Effector memory CD8-positive, alpha-beta T cell (primary cell): ENCODE data around the gene ELAVL1.

Source experiments
- ATAC-seq: fragments of 150-1000 bp; cut with Tn5 transposase; replicated peaks from 2 replicates; pipeline ENCODE4 v1.10.0; 2021; ENCODE audit warnings: mild to moderate bottlenecking, moderate library complexity
- DNase-seq, 3 experiments: peaks; one replicate each; pipeline ENCODE4 v3.0.0; 2021
- H3K27ac Mint-ChIP-seq, 2 donors: one replicate each; pipeline ENCODE4 v1.8.0; 2022; ENCODE audit warnings: mild to moderate bottlenecking in 2 of 2, mixed read lengths in 2 of 2, moderate library complexity in 2 of 2
- H3K27me3 Mint-ChIP-seq, 2 donors: one replicate each; pipeline ENCODE4 v1.8.0; 2022; ENCODE audit warnings: mixed read lengths in 2 of 2
- H3K36me3 Mint-ChIP-seq: one replicate; pipeline ENCODE4 v1.8.0; 2022; ENCODE audit warnings: mild to moderate bottlenecking, moderate library complexity, mixed read lengths; ENCODE audit not compliant: insufficient read depth
- H3K4me1 Mint-ChIP-seq, 2 donors: one replicate each; pipeline ENCODE4 v1.8.0; 2022; ENCODE audit warnings: low read depth in 2 of 2, mixed read lengths in 2 of 2
- H3K4me3 Mint-ChIP-seq, 2 donors: one replicate each; pipeline ENCODE4 v1.8.0; 2022; ENCODE audit warnings: mild to moderate bottlenecking in 2 of 2, mixed read lengths in 2 of 2, moderate library complexity in 2 of 2
- H3K9me3 Mint-ChIP-seq, 2 donors: one replicate each; pipeline ENCODE4 v1.8.0; 2022; ENCODE audit warnings: mixed read lengths in 2 of 2

Gene ELAVL1

DNA sequence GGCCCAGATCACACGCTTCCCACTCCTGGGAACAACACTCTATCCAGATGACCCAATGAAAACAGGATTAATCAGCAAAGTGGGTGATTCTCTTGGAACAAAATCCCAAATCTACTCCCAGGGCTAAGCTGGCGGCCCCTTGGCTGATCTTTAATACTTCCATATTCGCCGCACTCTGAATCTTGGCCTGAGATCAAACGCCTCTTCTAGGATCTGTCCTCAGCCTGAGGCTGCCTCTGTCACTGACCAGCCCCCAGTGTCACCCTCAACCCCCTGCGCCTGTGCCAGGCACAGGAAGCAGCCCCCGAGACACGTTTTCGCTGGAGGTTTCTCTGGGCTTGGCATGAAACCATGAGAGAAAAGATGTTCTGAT lies 77.1 kb downstream of the ELAVL1 start:
- H3K4me1 Mint-ChIP-seq, result peaks cover 14 to 16% of the 10 kb centered on the region in 2 donors
- no peak for ATAC-seq
- H3K27ac Mint-ChIP-seq, result peak overlapping the region; percentile 56 to 92
- H3K9me3 Mint-ChIP-seq, result no peaks in the 10 kb centered on the region
- no peak for DNase-seq
- H3K4me3 Mint-ChIP-seq, result peak overlapping the region in 1 of 2 donors; percentile 17
- peaks cover 58% of the 10 kb centered on the region for H3K36me3 Mint-ChIP-seq
- no peaks in the 10 kb centered on the region for H3K27me3 Mint-ChIP-seq

GRCh38 chr19:7927605-7928333 lies 77.7 kb downstream of the ELAVL1 start:
- peaks cover 17 to 19% of the 10 kb centered on the region in 2 donors for H3K4me1 Mint-ChIP-seq
- H3K9me3 Mint-ChIP-seq, result no peaks in the 10 kb centered on the region
- ATAC-seq, result no peak
- DNase-seq, result no peak
- peak overlapping the region in 1 of 2 donors; percentile 21 for H3K4me3 Mint-ChIP-seq
- peak overlapping the region; percentile 56 to 92 for H3K27ac Mint-ChIP-seq
- peaks cover 60% of the 10 kb centered on the region for H3K36me3 Mint-ChIP-seq
- H3K27me3 Mint-ChIP-seq, result no peaks in the 10 kb centered on the region

- Mint-ChIP-seq H3K4me3 (peak overlapping the region; percentile 69 to 72), H3K27me3 (no peaks in the 10 kb centered on the region), H3K36me3 (peaks cover 52% of the 10 kb centered on the region), H3K27ac (peak overlapping the region; percentile 79 to 92), H3K4me1 (peaks cover 17 to 23% of the 10 kb centered on the region in 2 donors), H3K9me3 (no peaks in the 10 kb centered on the region)
- no peak for ATAC-seq
- no peak for DNase-seq
These were observed 78.5 kb downstream of the ELAVL1 start for GRCh38 chr19:7926727-7927604.

GRCh38 chr19:7926021-7926726 lies 79.3 kb downstream of the ELAVL1 start, which contains the start of gene CTXN1:
TSS of gene CTXN1 (minus strand) at chr19:7926135. CDS start at chr19:7925538, 597 bp downstream.
- H3K36me3 Mint-ChIP-seq, result peaks cover 52% of the 10 kb centered on the region
- peak within 1 kb of the TSS; percentile 60 to 79 for H3K27ac Mint-ChIP-seq
- peak; percentile 74 to 81 (median 77) for DNase-seq
- H3K27me3 Mint-ChIP-seq, result no peaks in the 10 kb centered on the region
- peak; percentile 54 for ATAC-seq
- peaks cover 22 to 29% of the 10 kb centered on the region in 2 donors for H3K4me1 Mint-ChIP-seq
- H3K4me3 Mint-ChIP-seq, result peak within 1 kb of the TSS; percentile 71 to 77
- no peaks in the 10 kb centered on the region for H3K9me3 Mint-ChIP-seq

- peaks cover 24 to 34% of the 10 kb centered on the region in 2 donors for H3K4me1 Mint-ChIP-seq
- peak overlapping the region; percentile 71 to 77 for H3K4me3 Mint-ChIP-seq
- peak overlapping the region in 1 of 2 donors; percentile 59 for H3K27ac Mint-ChIP-seq
- ATAC-seq (peak; percentile 29), DNase-seq (peak; percentile 76 to 77 (median 76))
- H3K27me3 Mint-ChIP-seq, result no peaks in the 10 kb centered on the region
- no peaks in the 10 kb centered on the region for H3K9me3 Mint-ChIP-seq
- H3K36me3 Mint-ChIP-seq, result peaks cover 49% of the 10 kb centered on the region
These were observed 80.1 kb downstream of the ELAVL1 start for GRCh38 chr19:7925171-7925851.

DNA sequence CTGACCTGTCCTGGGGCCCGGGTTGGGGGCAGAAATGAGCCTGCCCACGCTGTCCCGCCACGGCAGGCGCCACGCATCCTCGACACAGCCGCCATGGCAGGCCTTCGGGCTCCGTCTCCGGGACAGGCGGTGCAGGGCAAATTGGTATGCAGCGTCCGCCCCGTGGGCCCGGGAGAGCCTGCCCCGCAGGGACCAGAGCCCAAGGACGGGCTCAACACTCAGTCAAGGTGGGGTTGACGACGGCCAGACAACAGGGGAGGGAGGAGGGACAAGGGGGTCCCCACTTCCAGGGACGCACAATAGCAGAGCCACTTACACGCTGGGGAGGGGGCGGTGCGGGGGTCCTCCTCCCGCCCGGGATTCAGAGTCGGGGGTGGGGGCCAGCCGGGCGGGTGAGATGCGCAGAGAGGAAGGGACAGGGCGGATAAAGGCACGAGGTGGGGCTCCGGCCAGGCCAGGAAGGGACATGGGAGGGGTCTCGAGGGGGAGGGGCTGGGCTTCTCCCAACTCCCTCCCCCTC lies 80.7 kb downstream of the ELAVL1 start:
- H3K4me3 Mint-ChIP-seq, result peak overlapping the region; percentile 72 to 77
- peaks cover 49% of the 10 kb centered on the region for H3K36me3 Mint-ChIP-seq
- no peaks in the 10 kb centered on the region for H3K9me3 Mint-ChIP-seq
- no peak for ATAC-seq
- peak overlapping the region in 1 of 2 donors; percentile 59 for H3K27ac Mint-ChIP-seq
- H3K27me3 Mint-ChIP-seq, result peaks cover 0 to 4% of the 10 kb centered on the region in 2 donors
- peaks cover 28 to 38% of the 10 kb centered on the region in 2 donors for H3K4me1 Mint-ChIP-seq
- DNase-seq, result no peak

DNA sequence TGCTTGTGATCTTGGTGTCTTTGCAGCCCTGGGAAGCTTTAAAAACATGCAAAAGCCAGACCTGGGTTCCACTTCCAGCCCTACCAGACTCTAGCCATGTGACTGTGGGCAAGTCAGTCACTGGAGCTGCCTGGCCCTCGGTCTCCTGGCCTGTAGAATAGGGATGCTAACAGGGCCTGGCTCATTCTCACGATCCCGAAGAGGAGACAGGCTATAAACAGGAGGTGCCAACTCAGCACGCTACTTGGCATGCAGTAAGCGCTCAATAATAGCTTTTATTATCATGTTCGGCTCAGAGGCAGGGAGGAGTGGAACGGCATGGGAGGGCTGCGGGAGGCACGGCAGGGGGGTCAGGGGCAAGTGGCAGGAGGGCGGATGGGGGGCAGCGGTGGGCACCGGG lies 81.2 kb downstream of the ELAVL1 start:
- peak overlapping the region; percentile 67 to 72 for H3K4me3 Mint-ChIP-seq
- peaks cover 46% of the 10 kb centered on the region for H3K36me3 Mint-ChIP-seq
- H3K9me3 Mint-ChIP-seq, result no peaks in the 10 kb centered on the region
- peaks cover 25 to 36% of the 10 kb centered on the region in 2 donors for H3K4me1 Mint-ChIP-seq
- no peak for DNase-seq
- H3K27me3 Mint-ChIP-seq, result peaks cover 0 to 9% of the 10 kb centered on the region in 2 donors
- no peak for ATAC-seq
- H3K27ac Mint-ChIP-seq, result peak overlapping the region in 1 of 2 donors; percentile 59

GRCh38 chr19:7923295-7924191 lies 81.9 kb downstream of the ELAVL1 start:
- H3K4me3 Mint-ChIP-seq, result peak overlapping the region in 1 of 2 donors; percentile 49
- no peaks in the 10 kb centered on the region for H3K9me3 Mint-ChIP-seq
- H3K27me3 Mint-ChIP-seq, result peaks cover 0 to 10% of the 10 kb centered on the region in 2 donors
- peaks cover 24 to 30% of the 10 kb centered on the region in 2 donors for H3K4me1 Mint-ChIP-seq
- H3K27ac Mint-ChIP-seq, result peak overlapping the region in 1 of 2 donors; percentile 61
- ATAC-seq (no peak), DNase-seq (no peak)
- peaks cover 42% of the 10 kb centered on the region for H3K36me3 Mint-ChIP-seq

DNA sequence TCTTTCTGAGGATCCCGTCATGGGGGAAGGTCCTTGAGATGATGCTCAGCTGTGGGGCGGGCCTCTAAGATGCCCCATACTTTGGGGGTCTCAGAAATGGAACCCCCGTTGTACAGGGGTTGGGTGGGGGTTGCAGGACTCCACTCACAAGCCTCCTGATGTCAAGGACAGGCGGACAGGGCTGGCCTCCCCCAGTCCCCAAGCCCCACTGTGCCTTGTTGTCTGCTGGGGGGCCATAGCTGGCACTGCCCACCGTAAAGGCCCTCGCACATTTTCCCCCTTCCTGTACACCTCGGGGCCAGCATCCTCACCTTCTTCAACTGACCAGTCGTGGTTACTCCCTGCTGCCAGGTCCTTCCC lies 82.6 kb downstream of the ELAVL1 start:
- DNase-seq, result no peak
- Mint-ChIP-seq H3K4me3 (peak overlapping the region in 1 of 2 donors; percentile 49), H3K36me3 (peaks cover 36% of the 10 kb centered on the region), H3K9me3 (no peaks in the 10 kb centered on the region), H3K27ac (peak overlapping the region in 1 of 2 donors; percentile 61), H3K27me3 (peaks cover 0 to 15% of the 10 kb centered on the region in 2 donors), H3K4me1 (peaks cover 26 to 33% of the 10 kb centered on the region in 2 donors)
- ATAC-seq, result no peak

GRCh38 chr19:7921967-7922835 lies 83.2 kb downstream of the ELAVL1 start:
- Mint-ChIP-seq H3K4me3 (peak overlapping the region; percentile 40 to 67), H3K4me1 (peaks cover 26 to 34% of the 10 kb centered on the region in 2 donors), H3K36me3 (peaks cover 34% of the 10 kb centered on the region), H3K27ac (peak overlapping the region in 1 of 2 donors; percentile 61), H3K9me3 (no peaks in the 10 kb centered on the region), H3K27me3 (peaks cover 0 to 19% of the 10 kb centered on the region in 2 donors)
- DNase-seq (no peak), ATAC-seq (no peak)
